Hepatocyte (in vitro differentiated cells): Measurements from ENCODE around the gene NACA2. TPM values are rescaled to one million over a fixed set of nuclear protein-coding genes. Genes with fewer than 3 reads are reported as not detected.
"Not testable (repeated sequence)": the region's sequence is repeated elsewhere in the genome, so short reads cannot be mapped to it uniquely, and the experiment has no call there.

Source experiments
- DNase-seq: peaks from one replicate; pipeline ENCODE4 v3.0.0-alpha.2; 2016; ENCODE audit warnings: low spot score
- H2AFZ ChIP-seq: fragments of 200-600 bp; sonication (generic); 2 replicates; pipeline ENCODE4 v1.6.0; 2016; ENCODE audit warnings: antibody characterized with exemption, mild to moderate bottlenecking
- H3K27ac ChIP-seq: fragments of 200-600 bp; sonication (generic); 2 replicates; pipeline ENCODE4 v1.5.1; 2016; ENCODE audit warnings: mild to moderate bottlenecking
- H3K27me3 ChIP-seq: fragments of 200-600 bp; sonication (generic); 2 replicates; pipeline ENCODE4 v1.6.1; 2016
- H3K36me3 ChIP-seq: fragments of 200-600 bp; sonication (generic); replicated peaks from 2 replicates; pipeline ENCODE4 v1.5.1; 2016; ENCODE audit warnings: low read depth; ENCODE audit not compliant: insufficient read depth
- H3K4me1 ChIP-seq: fragments of 200-600 bp; sonication (generic); 2 replicates; pipeline ENCODE4 v1.5.1; 2016; ENCODE audit warnings: mild to moderate bottlenecking, moderate library complexity; ENCODE audit not compliant: insufficient read depth
- H3K4me2 ChIP-seq: fragments of 200-600 bp; sonication (generic); 2 replicates; pipeline ENCODE4 v1.6.0; 2016
- H3K4me3 ChIP-seq: fragments of 200-600 bp; sonication (generic); 2 replicates; pipeline ENCODE4 v1.5.1; 2016; ENCODE audit warnings: mild to moderate bottlenecking
- H3K79me2 ChIP-seq: fragments of 200-600 bp; sonication (generic); 2 replicates; pipeline ENCODE4 v1.6.0; 2017; ENCODE audit warnings: mild to moderate bottlenecking
- H3K9me2 ChIP-seq: fragments of 200-600 bp; sonication (generic); replicated peaks from 2 replicates; pipeline ENCODE4 v1.6.0; 2017; ENCODE audit warnings: mild to moderate bottlenecking; ENCODE audit not compliant: insufficient read depth
- H3K9me3 ChIP-seq: fragments of 200-600 bp; sonication (generic); 2 replicates; pipeline ENCODE4 v1.5.1; 2016; ENCODE audit warnings: low read depth, mild to moderate bottlenecking
- H4K20me1 ChIP-seq: fragments of 200-600 bp; sonication (generic); 2 replicates; pipeline ENCODE4 v1.6.0; 2016; ENCODE audit warnings: mild to moderate bottlenecking; ENCODE audit not compliant: insufficient read depth, poor library complexity, severe bottlenecking
- CTCF ChIP-seq: fragments of 200-600 bp; sonication (generic); IDR thresholded peaks from 2 replicates; pipeline ENCODE4 v1.5.1; 2016; ENCODE audit warnings: antibody characterized with exemption, mild to moderate bottlenecking; ENCODE audit not compliant: poor library complexity
- EZH2 ChIP-seq: fragments of 200-600 bp; sonication (generic); IDR thresholded peaks from 2 replicates; pipeline ENCODE4 v1.6.1; 2016; ENCODE audit warnings: antibody characterized with exemption, mild to moderate bottlenecking, borderline replicate concordance
- EZH2phosphoT487 ChIP-seq: fragments of 200-600 bp; sonication (generic); IDR thresholded peaks from one replicate; pipeline ENCODE4 v1.6.1; 2018; ENCODE audit warnings: antibody characterized with exemption, mild to moderate bottlenecking, low read depth, moderate library complexity; ENCODE audit not compliant: unreplicated experiment, severe bottlenecking
- WGBS: methylation state at CpG from one replicate; pipeline ENCODE4 v1.1.6; 2016; ENCODE audit warnings: low lambda C conversion rate; ENCODE audit errors: missing lambda C conversion rate; 5-methylcytosine and 5-hydroxymethylcytosine counted together
- polyA plus RNA-seq: library from polyadenylated mRNA; unstranded; fragments of >200 nt; fragmentation: Nextera tagmentation; extraction: Ambion mirVana; gene quantifications from 2 replicates; pipeline ENCODE4 v1.2.1, GENCODE V29; 2016
- total RNA-seq: library from RNA; depleted of rRNA; stranded (reverse); fragments of >200 nt; gene quantifications from 2 replicates; pipeline ENCODE4 v1.2.3, GENCODE V29; 2014

Gene NACA2
- total and polyA plus RNA-seq, 2 experiments from 2014 or later, result not detected

- Histone ChIP-seq H3K4me3 (no peak overlapping the region), H3K4me2 (peak overlapping the region; percentile 64), H3K4me1 (no peaks in the 10 kb centered on the region), H3K9me3 (no peaks in the 10 kb centered on the region), H2AFZ (peak overlapping the region; percentile 28), H3K9me2 (no peaks in the 10 kb centered on the region), H3K27ac (peak overlapping the region; percentile 72), H3K36me3 (no peaks in the 10 kb centered on the region), H4K20me1 (no peaks in the 10 kb centered on the region), H3K27me3 (no peaks in the 10 kb centered on the region), H3K79me2 (no peaks in the 10 kb centered on the region)
- 58% methylated on average over 10 of the region's 10 CpGs for WGBS
- TF ChIP-seq EZH2phosphoT487 (no peak), EZH2 (no peak), CTCF (no peak)
- no peak for DNase-seq
Measured at GRCh38 chr17:61556224-61557188, 34.5 kb downstream of the NACA2 start.

DNA sequence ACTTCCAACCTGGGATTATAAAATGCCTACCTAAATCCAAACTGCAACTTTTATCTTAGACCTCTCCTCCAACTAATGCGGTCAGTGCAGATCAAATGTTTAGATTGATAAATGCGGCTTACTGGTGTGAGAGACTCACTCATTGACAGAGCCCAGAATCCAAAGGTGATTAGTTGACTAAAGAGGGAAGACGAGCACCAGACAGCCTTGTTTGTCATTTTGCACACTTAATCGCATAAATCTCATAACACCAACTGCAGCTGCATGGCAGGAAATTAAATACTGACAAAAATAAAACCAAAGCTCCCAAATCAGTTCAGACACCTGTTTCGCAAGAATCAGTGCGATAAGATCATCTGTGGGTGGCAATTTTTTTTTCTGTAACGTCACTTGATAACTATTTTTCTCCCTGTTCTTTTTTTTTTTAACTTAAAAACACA is 35.9 kb downstream of the NACA2 start:
- Histone ChIP-seq H2AFZ (no peak overlapping the region), H3K4me2 (no peak overlapping the region), H3K27me3 (no peaks in the 10 kb centered on the region), H3K79me2 (no peaks in the 10 kb centered on the region), H3K4me1 (no peaks in the 10 kb centered on the region), H4K20me1 (no peaks in the 10 kb centered on the region), H3K9me3 (no peaks in the 10 kb centered on the region), H3K27ac (no peak overlapping the region), H3K36me3 (no peaks in the 10 kb centered on the region), H3K9me2 (no peaks in the 10 kb centered on the region), H3K4me3 (no peak overlapping the region)
- no peak for DNase-seq
- 60% methylated on average over 7 of the region's 7 CpGs for WGBS
- no peak for TF ChIP-seq EZH2

GRCh38 chr17:61554209-61554608 is 36.8 kb downstream of the NACA2 start:
- DNase-seq, result no peak
- H2AFZ ChIP-seq, result no peak overlapping the region
- no peak overlapping the region for H3K4me3 ChIP-seq

GRCh38 chr17:61552560-61552959 is 38.5 kb downstream of the NACA2 start:
- 89% methylated on average over 10 of the region's 11 CpGs for WGBS
- not testable (repeated sequence) for H3K4me1 ChIP-seq, H2AFZ ChIP-seq, H4K20me1 ChIP-seq, H3K4me2 ChIP-seq, H3K9me3 ChIP-seq, H3K9me2 ChIP-seq, DNase-seq, H3K36me3 ChIP-seq, H3K27ac ChIP-seq, H3K79me2 ChIP-seq, H3K27me3 ChIP-seq, H3K4me3 ChIP-seq

More at GRCh38 chr17:61554209-61554608, 36.8 kb downstream of the NACA2 start:
- H3K9me3 ChIP-seq, result no peaks in the 10 kb centered on the region
- H3K4me1 ChIP-seq, result no peaks in the 10 kb centered on the region
- H3K36me3 ChIP-seq, result no peaks in the 10 kb centered on the region
- no peak overlapping the region for H3K4me2 ChIP-seq
- no peaks in the 10 kb centered on the region for H3K9me2 ChIP-seq
- H3K79me2 ChIP-seq, result no peaks in the 10 kb centered on the region
- 56% methylated on average over 3 of the region's 3 CpGs for WGBS
- H4K20me1 ChIP-seq, result no peaks in the 10 kb centered on the region
- H3K27me3 ChIP-seq, result no peaks in the 10 kb centered on the region
- H3K27ac ChIP-seq, result no peak overlapping the region
- TF ChIP-seq CTCF, result no peak
- no peak for TF ChIP-seq EZH2phosphoT487
- no peak for TF ChIP-seq EZH2
